Stimulated activated CD8-positive, alpha-beta memory T cell treated with anti-CD3 and anti-CD28 coated beads, Interleukin-7, amount 100 ng/mL, for 24 hours (primary cell): ENCODE measurements around the gene SNX7.

ENCODE experiments used
- DNase-seq: peaks from one replicate; pipeline ENCODE4 v3.0.0-alpha.2; 2020; ENCODE audit warnings: low read depth

SNX7 gene

GRCh38 chr1:98769162-98769561 is 107.6 kb downstream of the SNX7 start:
- DNase-seq = no peak

GRCh38 chr1:98781906-98782305 is 120.4 kb downstream of the SNX7 start:
- DNase-seq = no peak

- no peak for DNase-seq
These were observed 122.3 kb downstream of the SNX7 start for GRCh38 chr1:98783821-98784220.

DNA sequence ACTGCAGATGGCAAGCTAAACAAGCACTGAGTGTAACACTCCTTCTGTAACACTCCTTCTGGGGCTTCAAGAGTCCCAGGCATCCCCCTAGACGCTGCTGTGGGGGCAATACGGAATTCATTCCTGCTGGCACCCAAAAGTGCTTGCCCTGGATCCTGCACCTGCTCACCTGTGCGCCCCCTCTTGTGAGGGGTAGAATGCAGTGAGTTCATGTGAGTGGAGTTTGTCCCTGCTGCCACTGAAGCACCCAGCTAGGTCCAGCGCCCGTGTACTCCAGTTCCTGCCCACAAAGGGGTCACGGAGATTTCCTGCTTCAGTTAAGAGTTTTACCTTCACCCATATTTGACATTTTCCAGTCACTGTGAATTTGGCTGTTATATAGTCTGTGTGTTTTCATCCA is 130.0 kb downstream of the SNX7 start:
- DNase-seq = no peak

- DNase-seq = no peak
These were observed 130.6 kb downstream of the SNX7 start for GRCh38 chr1:98792123-98792522.

GRCh38 chr1:98793136-98793535 is 131.6 kb downstream of the SNX7 start:
- DNase-seq = no peak

DNA sequence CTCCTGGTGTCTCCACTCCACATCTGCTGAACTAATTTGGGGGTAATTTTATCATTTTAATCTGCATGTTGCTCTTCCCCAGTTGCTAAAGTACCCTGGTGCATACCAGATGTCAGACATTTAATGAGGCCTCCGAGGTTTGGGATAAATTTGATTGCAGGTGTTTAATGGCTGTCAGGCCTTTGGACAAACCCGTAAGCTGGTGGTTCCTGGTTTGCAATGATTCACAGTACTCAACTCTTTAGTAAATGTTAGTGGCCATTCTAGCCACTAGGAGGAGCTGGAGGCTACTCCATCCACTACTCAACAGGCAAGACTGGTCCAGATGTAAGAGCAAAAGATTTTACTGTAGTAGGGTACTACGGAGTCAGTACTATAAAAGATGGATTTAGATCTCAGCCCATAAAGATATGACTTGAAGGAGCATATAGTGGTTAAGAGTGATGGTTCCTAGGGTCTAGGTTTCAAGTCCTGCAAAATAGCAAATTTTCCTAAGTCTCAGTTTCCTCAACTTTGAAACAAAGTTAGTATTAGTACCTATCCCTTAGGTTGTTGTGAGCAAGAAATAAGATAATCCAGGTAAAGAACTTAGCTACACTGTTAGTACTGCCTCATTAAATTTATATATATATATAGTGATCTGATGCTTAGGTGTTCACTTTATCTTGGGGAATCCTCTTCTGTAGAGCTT is 132.8 kb downstream of the SNX7 start:
- DNase-seq = no peak

- no peak for DNase-seq
These were observed 134.5 kb downstream of the SNX7 start for GRCh38 chr1:98796049-98796448.

GRCh38 chr1:98797506-98797905 is 136.0 kb downstream of the SNX7 start:
- DNase-seq = no peak
